Cardiac fibroblast (primary cell): ENCODE results near the gene ATXN2L.

Source experiments
- DNase-seq, 2 donors: peaks; one replicate each; pipeline versions ENCODE4 v3.0.0 to v3.0.0-alpha.2; 2010; ENCODE audit warnings: low read depth in 2 of 2
- H3K4me3 ChIP-seq, 2 donors: replicated peaks in 1 of 2; 1 replicate in 1 of 2; 2 replicates in 1 of 2; pipeline ENCODE4 v1.5.1; 2011; ENCODE audit warnings: low read depth in 2 of 2, low read length in 2 of 2, mild to moderate bottlenecking in 2 of 2, moderate library complexity in 1 of 2
- TF ChIP-seq, protein P1 (sequence below): IDR thresholded peaks from one replicate; pipeline ENCODE4 v1.5.1; 2011; ENCODE audit warnings: low read depth, mild to moderate bottlenecking, low read length, inconsistent platforms

The ATXN2L gene

DNA sequence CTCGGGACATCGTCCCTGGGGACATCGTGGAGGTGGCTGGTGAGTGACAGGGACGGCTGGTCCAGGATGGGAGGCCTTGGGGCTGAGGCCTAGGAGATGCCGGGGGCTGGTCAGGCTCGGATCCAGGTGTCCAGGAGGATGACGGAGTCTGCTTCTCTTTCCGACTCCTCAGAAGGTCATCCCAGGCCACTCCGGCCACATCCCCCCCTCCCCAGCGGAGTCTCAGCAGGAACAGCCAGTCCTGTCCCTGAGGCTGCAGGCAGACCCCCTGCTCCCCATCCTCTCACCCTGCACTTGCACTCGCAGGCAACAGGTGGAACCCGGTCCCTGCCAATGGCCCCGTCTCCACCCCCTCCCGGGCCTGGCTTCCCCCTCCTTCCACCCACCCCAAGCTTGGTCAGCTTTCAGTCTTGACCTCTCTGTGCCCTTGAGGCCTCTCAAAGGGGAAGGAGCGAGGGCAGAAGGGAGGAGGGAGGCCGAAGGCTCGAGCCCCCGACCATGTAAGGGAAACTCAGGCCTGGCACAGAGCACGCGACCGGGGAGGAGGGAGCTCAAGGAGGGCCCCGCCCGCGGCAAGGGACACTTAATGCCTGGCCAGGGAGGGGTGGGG is 59.9 kb downstream of the ATXN2L start:
- no peak overlapping the region for H3K4me3 ChIP-seq
- no peak for DNase-seq
- TF ChIP-seq, protein P1, sequence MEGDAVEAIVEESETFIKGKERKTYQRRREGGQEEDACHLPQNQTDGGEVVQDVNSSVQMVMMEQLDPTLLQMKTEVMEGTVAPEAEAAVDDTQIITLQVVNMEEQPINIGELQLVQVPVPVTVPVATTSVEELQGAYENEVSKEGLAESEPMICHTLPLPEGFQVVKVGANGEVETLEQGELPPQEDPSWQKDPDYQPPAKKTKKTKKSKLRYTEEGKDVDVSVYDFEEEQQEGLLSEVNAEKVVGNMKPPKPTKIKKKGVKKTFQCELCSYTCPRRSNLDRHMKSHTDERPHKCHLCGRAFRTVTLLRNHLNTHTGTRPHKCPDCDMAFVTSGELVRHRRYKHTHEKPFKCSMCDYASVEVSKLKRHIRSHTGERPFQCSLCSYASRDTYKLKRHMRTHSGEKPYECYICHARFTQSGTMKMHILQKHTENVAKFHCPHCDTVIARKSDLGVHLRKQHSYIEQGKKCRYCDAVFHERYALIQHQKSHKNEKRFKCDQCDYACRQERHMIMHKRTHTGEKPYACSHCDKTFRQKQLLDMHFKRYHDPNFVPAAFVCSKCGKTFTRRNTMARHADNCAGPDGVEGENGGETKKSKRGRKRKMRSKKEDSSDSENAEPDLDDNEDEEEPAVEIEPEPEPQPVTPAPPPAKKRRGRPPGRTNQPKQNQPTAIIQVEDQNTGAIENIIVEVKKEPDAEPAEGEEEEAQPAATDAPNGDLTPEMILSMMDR: no peak

DNA sequence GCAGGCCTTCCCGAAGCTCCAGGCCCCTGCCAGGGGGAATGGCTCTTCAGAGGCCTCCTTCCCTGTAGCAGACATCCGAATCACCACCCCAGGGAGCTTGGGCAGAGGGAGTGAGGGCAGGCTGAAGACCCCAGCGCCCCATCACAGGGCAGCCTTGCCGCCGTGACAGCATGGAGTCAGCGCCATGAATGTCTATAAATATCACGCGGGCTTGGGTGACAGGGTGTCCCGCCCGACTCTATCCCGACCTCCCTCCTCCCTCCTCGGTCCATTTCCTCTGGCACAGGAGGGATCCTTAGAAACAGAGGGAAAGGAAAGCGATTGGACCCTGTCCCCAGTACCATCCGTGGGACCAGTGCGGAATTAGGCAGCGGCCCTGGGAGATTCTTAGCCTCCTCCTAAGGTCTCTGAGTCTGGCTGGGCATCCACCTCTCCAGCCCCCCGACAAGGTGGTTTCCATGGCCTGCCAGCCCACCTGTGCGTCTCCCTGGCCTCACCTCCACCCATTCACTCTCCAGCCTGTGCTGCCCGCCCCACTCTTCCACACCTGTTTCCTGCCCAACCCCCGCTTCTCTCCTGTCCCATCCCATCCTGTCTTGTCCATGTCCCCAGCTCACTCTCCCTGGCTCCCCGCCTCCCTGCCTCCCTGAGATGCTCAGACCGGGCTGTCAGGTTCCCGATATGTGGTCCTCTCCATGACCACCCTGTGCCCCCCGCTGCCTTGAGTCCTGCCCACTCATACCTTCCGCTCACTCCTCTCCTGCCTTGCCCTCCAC is 60.6 kb downstream of the ATXN2L start:
- TF ChIP-seq, protein P1: no peak
- no peak for DNase-seq

DNA sequence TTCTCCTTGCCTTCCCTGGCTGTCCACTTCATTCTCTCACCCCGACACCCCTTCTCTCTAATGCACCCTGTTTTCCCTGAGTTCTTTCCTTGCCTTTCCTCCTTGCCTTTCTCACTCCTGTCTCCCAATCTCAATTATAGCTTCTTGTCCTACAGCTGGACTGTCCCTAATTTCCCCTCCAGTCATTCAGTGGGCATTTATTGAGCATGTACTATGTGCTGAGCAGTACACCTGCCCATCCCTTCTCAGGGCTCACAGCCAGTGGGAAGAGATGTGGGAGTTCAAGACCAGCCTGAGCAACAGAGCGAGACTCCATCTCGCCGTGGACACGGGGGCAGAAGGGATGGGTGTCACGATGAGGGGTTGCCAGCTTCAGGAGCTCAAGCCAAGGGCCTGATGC is 61.2 kb downstream of the ATXN2L start:
- no peak for DNase-seq
- TF ChIP-seq, protein P1: no peak
- H3K4me3 ChIP-seq: no peak overlapping the region

More for the DNA sequence above, 60.6 kb downstream of the ATXN2L start:
- H3K4me3 ChIP-seq: no peak overlapping the region
